NCI-H2171 treated with DMSO at 0.1 percent for 48 hours (cell line): Measurements from ENCODE around the gene IFIH1.

Experiments used
- DNase-seq: peaks from one replicate; lab custom pipeline; 2025; lab: John Stamatoyannopoulos, UW

Gene IFIH1

DNA sequence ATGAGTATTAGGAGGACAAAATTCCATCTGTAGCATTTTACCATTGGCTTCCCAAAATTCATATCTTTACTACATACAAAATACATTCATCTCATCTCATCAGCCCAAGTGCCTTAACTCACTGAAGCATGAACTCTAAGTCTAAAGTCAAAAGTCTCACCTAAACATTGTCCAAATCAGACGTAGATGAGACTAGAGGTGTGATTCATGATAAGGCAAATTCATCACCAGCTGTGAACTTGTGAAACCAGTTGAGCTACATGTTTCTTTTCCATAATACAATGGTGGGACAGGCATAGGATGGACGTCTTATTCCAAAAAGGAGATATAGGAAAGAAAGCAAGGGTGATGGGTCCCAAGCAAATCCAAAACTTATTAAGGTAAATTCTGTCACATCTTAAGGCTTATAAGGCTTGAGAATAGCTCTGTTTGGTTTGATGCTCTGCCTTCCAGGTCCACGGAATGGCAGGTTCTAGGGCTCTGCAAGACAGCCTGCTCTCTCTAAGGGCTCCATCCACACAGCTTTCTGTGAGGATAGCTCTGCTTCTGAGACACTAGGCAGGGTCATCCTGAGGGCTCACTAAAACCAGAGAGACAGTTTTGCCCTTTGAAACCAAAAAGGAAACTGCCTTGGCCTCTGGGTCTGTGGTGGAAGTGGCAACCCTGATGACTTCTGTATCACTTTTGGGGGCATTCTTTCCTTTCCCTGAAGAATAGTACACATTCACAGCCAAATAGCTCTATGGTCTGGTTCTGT is 9.6 kb downstream of the IFIH1 start:
- DNase-seq = no peak

DNA sequence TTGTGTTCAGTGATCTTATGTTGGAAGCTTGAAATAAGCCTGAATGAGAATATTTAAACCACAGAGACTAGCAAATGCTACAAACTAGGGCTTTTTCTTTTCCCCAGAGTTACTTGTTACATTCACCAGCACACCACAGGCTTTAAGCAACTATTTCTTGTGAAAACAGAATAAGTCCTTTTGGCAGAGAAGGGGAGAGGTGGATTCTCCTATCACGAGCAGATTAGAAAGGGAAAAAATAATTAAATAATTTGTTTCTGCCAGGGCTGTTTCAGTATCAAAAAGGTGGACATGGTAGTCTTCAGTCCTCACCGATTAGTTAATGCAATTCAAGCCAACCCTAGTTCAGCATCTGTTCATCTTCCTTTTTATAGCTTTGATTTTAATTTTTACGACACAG is 12.6 kb downstream of the IFIH1 start:
- DNase-seq = no peak

DNA sequence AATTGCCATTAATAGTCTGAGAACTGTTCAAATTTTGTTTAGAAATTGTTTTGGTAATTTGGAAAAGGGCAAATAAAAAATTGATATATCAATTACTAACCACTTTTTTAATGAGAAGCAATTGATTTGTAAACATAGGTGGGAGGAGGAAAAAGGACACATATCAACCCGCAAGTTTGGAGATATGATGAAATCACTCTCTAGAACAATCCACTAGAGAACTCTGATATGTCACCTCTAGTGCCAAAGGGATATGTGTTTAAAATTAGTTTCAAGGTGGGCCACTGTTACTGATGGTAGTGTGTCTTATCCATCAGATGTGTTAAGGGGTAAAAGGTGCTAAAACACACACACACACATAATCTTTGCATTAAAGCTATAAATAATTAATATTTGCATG is 16.6 kb downstream of the IFIH1 start:
- DNase-seq = no peak

DNA sequence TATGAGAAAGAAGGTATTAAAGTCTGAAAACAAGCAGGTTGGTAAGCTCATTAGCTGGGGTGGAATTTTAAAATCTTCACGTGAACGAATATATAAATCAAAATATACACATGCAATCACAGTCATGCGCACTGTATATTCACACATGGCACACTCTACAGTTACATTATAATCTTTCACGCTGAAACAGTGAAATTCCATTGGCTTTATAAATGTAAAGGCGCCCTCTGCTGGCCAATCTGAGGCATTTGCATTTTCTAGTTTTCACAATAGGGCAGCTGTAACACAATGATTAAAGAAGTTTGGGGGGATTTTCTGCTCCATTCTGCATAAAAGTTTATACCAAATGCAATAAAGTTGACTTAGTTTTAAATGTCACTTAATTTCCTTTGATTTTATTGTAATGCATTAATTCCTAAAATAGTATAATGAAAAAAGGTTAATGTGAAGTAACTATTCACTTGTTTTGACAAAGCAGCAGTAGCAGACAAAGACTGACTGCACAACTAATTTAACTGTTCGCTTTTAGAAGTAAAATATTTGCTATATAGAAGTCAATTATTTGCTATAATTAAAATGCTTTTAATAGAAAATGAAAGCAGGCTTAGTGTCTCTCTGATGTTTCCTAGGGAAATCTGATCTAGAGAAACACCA is 17.2 kb downstream of the IFIH1 start:
- DNase-seq = peak; percentile 85

DNA sequence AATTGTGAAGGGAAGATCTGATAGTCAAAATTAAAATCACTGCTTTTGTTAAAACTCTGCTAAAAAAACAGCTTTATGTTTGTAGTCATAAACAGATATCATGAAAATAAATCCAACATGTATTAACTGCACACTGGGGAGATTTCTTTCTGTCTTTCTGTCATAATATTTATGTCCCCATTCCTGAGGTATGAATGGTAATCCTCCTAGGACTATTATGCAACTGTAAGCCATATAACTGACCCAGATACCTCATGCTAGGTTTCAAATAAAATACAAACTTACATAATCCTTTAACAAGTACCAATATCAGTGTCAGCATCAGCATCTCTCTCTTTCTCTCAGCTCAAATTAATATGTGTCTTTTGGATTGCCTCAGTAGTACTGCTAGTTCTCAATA is 18.2 kb downstream of the IFIH1 start:
- DNase-seq = no peak

DNA sequence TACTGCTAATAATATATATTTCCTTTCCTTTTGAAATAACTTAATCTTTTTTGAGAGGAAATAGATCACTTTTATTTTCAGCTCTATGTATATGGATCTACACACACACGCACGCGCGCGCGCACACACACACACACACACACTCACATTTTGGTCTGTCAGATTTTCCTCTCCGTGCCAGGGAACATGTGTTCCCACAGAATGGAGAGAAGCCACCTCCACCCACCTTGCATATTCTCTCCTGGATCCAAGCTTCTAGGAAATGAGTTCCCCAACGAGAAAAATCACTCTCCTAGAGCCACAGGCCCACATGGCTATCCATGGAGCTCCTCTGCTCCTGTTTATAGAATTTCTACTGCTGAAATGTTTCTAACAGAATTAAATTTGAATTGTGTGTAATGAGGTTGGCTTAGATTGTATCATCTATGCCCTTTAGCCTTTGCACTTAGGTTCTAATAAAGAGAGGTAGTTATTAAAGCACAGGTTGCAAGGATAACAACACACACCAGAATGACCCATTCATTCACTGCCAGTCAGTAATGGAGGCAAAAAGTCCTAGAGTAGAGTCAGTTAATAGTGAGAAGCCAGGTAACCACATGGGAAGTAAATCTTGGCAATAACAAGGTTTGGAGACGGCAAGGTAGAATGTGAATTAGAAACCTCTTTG is 19.7 kb downstream of the IFIH1 start:
- DNase-seq = no peak

DNA sequence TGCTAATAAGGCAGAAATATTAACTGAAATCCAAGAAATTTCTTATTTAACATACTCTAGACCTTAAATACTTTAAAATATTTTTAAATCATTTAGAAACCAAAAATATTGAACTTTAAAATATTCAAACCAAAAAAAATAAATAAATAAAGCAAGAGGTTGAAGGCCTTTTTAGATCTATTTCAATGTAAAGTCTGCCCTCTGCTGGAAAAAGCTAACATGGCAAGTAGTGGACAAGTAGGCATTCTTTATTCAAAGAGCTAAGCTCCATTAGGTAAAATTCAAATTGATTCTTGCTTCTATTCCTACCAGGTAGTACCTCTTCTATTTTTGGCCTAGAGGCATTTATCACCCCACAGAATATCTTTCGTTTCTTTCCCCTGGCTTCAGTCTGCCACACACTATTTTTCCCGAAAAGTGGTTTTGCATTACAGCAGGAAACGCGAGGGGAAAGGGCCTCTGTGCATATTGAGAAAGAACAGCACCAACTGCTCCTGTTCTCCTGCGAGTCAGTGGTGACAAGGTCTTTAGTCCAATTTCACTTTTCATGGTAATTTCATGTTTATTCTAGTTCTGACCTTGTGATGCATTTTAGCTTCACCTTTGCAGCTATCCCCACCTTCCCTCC is 20.4 kb downstream of the IFIH1 start:
- peak; percentile 72 for DNase-seq

DNA sequence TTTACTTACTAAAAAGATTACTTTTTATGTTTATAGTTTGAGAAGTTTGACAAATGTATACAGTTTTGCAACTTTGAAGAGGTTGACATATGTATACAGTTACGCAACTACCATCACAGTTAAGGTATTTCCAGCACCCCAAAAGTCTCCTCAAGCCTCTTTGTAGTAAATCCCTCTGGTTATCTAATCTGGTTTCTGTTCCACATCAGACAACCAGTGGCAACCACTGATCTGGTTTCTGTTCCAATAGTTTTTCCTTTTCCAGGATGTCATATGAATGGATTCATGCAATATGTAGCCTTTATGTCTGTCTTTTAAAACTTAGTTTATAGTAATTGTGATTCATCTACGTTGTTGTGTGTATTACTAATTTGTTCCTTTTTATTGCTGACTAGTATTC is 23.5 kb downstream of the IFIH1 start:
- DNase-seq = no peak

DNA sequence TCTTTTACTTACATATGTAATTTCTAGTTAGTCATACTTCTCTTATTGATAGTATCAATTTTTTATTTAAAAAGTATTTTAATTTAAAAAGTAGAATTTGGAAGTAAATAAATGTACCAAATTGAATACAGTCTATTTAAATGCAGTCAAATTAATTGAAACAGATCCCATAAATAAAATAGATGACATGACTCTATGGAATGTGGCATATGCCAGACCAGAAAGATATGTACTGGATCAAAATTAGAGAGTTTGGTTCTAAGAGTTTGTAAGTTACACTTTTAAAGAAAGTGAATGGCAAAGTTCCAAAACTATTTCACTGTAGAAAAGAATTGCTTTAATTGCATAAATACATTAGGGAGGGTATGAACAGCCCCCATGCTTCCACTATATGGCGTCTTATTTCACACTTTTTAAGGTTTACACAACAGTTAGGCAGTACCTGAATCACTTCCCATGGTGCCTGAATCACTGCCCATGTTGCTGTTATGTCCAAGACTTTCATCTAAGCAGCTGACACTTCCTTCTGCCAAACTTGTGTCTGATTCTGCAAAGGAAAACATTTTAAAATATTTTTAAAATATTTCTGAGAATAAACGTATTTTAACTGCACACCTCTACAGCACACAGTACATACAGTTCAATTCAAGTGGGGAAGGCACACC is 25.2 kb downstream of the IFIH1 start:
- no peak for DNase-seq

DNA sequence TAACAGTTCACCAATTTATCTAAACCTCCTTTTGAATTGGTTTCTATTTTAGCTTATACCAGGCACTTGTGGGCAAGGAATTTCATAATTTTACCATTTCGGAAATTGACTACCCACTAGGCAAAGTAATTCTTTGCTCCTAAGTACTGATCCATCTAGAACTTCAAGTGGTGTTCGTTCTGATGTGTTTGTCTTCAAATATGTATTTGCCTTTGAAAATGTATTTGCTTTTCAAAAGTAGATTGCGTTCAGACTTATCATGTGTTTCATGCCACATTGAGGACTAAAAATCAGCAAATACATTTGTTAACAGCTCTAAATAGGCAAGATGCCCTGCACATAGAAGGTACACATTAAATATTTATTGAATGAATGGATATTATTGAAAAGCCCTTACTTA is 26.7 kb downstream of the IFIH1 start:
- no peak for DNase-seq

DNA sequence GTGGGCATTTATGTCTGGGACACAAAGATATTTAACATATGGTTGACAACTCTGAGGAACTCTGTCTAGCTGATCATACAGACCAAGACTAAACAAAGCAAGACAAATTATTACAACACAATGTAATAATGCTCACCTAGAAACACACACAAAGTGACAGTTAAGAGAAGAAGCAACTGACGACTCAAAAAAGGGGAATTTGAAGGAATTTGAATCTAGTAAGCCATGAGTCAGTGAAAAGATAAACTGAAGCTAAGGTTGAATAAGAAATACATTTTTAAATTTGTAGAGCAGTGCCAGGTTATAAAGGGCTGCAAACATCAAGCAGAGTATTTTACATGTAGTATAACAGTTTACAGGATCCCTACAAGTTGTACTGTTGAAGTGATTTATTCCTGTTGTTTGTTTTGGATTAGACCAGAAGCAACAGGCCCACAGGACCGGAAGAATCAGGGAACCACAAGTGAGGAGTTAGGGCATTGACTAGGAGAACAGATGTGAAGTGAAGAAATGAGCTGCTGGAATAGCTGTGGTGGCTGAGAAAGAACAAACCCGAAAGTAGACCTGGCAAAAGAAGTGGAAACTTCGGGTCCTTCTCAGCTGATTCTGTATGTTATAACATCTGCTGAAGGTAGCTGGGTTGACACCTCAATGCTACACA is 35.6 kb downstream of the IFIH1 start:
- no peak for DNase-seq

DNA sequence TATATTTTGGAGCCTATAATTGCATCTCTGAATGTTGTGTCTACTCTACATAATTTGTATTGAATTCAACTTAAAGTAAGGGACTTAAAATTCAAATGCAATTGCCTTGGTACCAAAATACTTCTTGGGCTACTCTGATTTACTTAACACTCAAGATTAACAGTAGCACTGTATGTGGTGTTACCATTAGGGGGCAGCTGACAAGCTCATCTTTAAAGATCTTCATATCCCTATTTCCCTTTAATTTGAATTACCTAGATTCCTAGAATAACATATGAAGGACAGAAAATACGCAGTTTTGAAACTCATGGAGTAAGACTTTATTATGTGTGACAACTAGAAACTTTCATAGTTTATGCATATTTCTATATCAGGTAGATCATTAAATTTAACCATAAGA is 37.8 kb downstream of the IFIH1 start:
- no peak for DNase-seq

DNA sequence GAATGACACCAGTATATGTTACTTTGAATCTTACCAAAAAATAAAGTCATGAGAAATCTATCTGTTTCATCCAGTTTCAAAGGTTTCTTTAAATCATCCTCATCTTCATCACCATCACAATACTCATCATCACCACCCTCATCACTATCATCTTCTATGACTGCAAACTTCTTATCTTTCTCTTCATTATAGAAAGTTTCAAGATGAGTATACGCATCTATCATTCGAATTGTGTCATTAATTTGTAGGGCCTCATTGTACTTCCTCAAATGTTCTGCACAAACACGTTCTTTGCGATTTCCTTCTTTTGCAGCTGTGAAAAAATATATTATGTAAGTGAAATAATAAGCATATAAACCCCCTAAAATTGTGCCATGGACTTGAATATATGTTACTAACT is 41.1 kb downstream of the IFIH1 start:
- DNase-seq = no peak

DNA sequence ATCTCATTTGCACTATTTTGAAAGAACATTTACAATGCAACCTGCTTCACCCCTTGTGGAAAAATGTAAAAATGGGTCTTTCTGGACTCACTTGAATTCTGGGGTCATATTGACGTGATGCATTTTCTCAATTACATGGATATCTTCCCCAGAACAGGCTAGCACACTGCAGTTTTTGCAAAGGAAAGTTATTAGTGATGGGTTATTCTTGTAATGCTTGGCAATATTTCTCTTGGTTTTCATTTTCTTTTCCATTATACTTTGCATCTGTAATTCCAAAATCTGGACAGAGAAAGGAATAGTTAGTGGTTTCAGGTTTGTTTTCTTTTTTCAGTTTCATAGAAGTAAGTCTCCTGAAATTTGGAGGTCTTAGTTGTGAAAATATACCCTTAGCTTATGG is 50.5 kb downstream of the IFIH1 start:
- DNase-seq = no peak

DNA sequence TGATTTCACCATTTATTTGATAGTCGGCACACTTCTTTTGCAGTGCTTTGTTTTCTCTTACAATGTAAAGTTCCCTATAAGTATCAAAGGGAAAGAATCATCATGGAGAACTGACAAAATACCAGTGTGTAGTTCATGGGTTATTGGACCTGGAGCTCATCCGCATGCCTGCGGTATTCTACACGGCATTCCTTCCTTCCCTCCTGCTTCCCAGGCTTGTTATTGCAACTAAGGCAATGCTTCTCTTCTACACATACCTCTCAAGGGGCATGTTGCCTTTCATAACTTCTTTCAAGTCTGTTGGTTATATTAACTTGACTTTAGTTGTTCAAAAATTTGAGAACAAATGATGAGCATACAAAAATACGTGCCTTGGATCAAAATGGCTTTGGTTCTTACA is 51.0 kb downstream of the IFIH1 start:
- no peak for DNase-seq

DNA sequence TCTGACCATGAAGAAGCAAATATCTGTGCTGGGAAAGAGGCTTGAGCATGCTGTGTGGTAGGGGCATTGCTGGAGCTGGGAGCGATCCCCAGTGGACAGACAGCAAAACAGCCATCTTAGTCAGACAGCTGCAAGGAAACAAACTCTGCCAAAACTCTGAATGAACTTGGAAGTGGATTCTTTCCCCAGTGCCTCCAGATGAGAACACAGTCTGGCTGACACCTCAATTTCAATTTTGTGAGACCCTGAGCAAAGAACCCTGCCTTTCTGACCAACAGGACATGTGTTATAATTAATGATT is 52.1 kb downstream of the IFIH1 start:
- no peak for DNase-seq

DNA sequence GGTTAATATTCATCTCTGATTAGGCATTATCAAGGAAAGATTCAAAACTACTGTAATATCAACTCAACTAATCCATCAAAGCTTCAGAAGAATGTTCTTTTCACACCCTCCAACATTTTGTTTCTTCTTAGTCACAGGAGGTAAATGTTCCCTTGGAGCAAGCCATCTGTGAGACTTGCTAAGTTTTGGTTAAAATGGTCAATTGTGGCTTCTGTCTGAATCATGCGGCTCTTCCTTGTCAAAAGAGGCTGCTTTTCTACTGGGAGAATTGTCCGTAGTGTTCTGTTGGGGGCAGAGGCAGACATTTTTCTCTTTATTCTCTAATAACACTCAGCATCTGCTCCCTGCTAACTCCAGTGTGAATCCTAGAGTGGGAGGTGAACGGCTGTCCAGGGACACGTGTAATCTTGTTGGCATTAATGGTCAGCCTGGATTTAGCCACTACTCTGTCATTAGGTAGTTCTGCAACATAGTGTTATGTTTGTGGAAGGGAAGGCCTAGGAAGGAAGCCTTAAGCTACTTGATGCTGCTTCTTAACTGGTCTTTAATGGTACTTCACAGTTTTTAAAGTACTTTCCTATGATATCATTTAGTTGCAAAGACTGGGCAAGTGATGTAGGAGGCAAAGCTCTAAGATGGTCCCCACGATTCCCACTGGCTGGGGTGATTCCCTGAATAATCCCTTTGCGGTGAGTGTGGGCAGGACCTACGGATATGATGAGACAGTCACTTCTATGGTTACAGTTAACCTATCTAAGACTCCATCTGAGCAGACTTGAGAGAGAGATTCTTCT is 52.6 kb downstream of the IFIH1 start:
- DNase-seq = no peak

DNA sequence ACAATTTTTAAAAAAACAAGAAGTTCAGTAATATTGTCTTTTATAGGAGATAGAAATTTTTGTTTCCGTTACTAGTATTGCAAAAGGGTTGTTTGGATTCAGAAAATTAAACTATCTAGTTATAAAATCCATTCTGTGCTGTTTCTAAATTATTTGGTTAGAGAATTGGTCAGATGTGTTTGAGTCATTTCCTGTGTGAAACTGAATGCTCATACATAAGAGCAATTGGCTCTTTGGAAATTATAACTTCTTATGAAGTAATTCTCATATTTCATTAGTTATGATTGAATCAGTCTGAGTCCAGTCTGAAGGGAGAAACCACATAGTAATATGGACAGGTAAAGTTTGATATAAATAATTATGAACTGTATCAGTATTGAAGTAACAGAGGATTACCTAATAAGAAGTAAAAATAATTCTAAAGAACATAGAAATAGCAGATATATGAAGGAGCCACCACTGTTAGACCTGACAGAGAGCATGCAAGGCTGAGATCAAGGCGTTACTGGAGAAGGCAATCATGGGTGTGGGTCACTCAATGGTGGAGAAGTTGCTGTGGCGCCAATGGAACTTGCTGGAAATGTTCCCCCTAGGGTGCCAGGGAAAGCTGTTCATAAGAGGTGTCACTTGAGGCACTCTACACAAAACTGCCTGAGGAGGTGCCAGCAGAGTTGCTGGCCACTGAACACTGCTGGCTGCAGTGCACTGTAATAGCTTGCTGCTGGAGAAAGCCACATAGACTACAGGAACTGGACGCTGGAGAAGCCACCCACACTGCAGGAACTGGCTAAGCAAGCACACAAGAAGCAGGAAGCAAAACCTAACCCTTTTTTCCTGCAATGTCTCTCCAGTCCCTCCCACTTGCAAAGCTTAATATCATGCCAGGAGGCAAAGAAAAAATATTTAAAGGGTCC is 57.2 kb downstream of the IFIH1 start:
- no peak for DNase-seq

DNA sequence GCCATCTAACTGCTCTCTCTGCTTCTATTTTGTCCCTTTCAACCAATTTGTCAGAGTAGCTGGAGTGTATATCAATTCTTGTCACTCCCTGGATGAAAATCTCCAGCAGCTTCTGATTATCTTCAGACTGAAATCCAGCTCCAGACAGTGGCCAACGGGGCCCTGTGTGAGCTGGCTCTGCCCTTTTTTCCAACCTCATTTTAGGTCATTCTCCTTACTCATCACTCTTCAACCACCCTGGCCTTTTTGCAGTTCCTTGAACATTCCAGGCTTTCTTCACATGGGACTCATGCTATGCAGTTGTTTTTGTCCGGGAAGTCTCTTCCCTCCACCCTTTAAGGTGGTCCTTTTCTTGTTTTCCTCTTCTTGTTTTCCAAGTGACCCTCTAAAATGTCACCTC is 59.8 kb downstream of the IFIH1 start:
- DNase-seq = no peak

DNA sequence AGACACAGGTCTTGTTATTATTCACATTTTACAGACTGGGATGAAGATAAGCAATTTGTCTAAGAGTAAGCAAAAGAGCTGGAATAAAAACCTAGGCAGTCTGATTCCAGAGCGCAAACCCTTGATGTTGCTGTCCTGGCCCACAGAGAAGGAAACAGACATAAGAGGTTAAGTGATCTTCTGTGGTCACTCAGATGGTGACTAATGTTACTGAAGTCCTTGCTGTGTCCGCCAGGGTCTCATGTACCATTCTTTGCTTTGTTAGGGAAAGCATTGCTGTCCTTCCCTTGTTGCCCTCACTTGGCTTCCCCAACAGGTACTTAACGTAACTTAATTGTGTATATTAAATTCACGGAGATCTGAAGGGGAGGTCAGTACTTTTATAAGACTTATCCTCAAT is 60.3 kb downstream of the IFIH1 start:
- no peak for DNase-seq
